Type B pancreatic cell (in vitro differentiated cells): ENCODE results near the gene THAP3. TPM values are rescaled to one million over a fixed set of nuclear protein-coding genes. Genes with fewer than 3 reads are reported as not detected.
"Not testable (repeated sequence)": the region's sequence is repeated elsewhere in the genome, so short reads cannot be mapped to it uniquely, and the experiment has no call there.

Experiments
- DNase-seq: peaks from one replicate; pipeline ENCODE4 v3.0.0; 2021; ENCODE audit warnings: mixed read lengths; ENCODE audit not compliant: unreplicated experiment; ENCODE audit errors: extremely low spot score
- H3K27ac Mint-ChIP-seq: 2 replicates; pipeline ENCODE4 v1.8.0; 2021; ENCODE audit warnings: mild to moderate bottlenecking, mixed read lengths
- H3K27me3 Mint-ChIP-seq: 2 replicates; pipeline ENCODE4 v1.8.0; 2021; ENCODE audit warnings: mixed read lengths
- H3K36me3 Mint-ChIP-seq: 2 replicates; pipeline ENCODE4 v1.8.0; 2021; ENCODE audit warnings: mixed read lengths
- H3K4me1 Mint-ChIP-seq: one replicate; pipeline ENCODE4 v1.8.0; 2021; ENCODE audit warnings: mixed read lengths; ENCODE audit not compliant: unreplicated experiment
- H3K4me3 Mint-ChIP-seq: 2 replicates; pipeline ENCODE4 v1.8.0; 2021; ENCODE audit warnings: mild to moderate bottlenecking, mixed read lengths
- H3K9me3 Mint-ChIP-seq: 2 replicates; pipeline ENCODE4 v1.8.0; 2021; ENCODE audit warnings: mixed read lengths
- CTCF ChIP-seq: fragments of 200-600 bp; sonication (generic); conservative IDR thresholded peaks from 2 replicates; pipeline ENCODE4 v1.5.0; 2021; ENCODE audit warnings: antibody characterized with exemption, mild to moderate bottlenecking
- total RNA-seq: library from RNA; stranded (reverse); gene quantifications from 2 replicates; pipeline ENCODE4 v1.2.1, GENCODE V29; 2021; ENCODE audit warnings: low replicate concordance

Gene THAP3
- total RNA-seq, 1 donor from 2014 or later: 21.6 TPM

DNA sequence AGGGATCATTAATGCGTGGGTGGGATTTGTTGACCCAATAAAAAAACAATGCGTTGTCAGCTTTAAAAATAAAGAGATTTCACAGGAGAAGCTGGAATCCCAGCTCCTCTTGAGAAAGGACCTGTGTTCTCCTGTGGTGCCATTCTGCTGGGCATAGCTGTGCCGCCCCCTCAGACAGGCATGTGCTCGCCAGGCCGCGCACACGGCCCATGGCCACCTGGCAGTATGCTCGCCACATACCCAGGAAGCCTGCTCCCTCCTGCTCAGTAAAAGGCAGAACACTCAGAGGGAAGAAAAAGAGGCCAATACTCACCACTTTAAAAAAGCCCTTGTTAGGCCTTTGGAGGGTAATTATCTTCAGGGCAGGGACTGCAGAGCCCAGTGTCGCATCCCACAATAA lies 13.1 kb downstream of the THAP3 start:
- no peaks in the 10 kb centered on the region for H3K4me1 Mint-ChIP-seq
- H3K4me3 Mint-ChIP-seq: no peak overlapping the region
- peaks cover 3% of the 10 kb centered on the region for H3K36me3 Mint-ChIP-seq
- no peak for DNase-seq
- H3K27me3 Mint-ChIP-seq: no peaks in the 10 kb centered on the region
- no peak overlapping the region for H3K27ac Mint-ChIP-seq
- H3K9me3 Mint-ChIP-seq: no peaks in the 10 kb centered on the region
- TF ChIP-seq CTCF: no peak

GRCh38 chr1:6638226-6638625 lies 13.6 kb downstream of the THAP3 start:
- H3K4me1 Mint-ChIP-seq: no peaks in the 10 kb centered on the region
- no peak for TF ChIP-seq CTCF

GRCh38 chr1:6640867-6641266 lies 16.2 kb downstream of the THAP3 start:
- H3K4me3 Mint-ChIP-seq, H3K9me3 Mint-ChIP-seq, H3K27me3 Mint-ChIP-seq, H3K4me1 Mint-ChIP-seq, H3K27ac Mint-ChIP-seq, DNase-seq, H3K36me3 Mint-ChIP-seq: not testable (repeated sequence)

More at GRCh38 chr1:6638226-6638625, 13.6 kb downstream of the THAP3 start:
- Mint-ChIP-seq H3K36me3 (peaks cover 3% of the 10 kb centered on the region), H3K27me3 (no peaks in the 10 kb centered on the region), H3K27ac (no peak overlapping the region), H3K4me3 (no peak overlapping the region), H3K9me3 (no peaks in the 10 kb centered on the region)
- no peak for DNase-seq

GRCh38 chr1:6645018-6645417 lies 20.4 kb downstream of the THAP3 start:
- no peak overlapping the region for H3K4me3 Mint-ChIP-seq
- no peaks in the 10 kb centered on the region for H3K27me3 Mint-ChIP-seq
- DNase-seq: no peak
- H3K9me3 Mint-ChIP-seq: no peaks in the 10 kb centered on the region
- no peak for TF ChIP-seq CTCF
- no peaks in the 10 kb centered on the region for H3K4me1 Mint-ChIP-seq
- H3K36me3 Mint-ChIP-seq: no peaks in the 10 kb centered on the region
- H3K27ac Mint-ChIP-seq: no peak overlapping the region

GRCh38 chr1:6646499-6647148 lies 22.0 kb downstream of the THAP3 start:
- no peak for DNase-seq
- Mint-ChIP-seq H3K4me3 (no peak overlapping the region), H3K27ac (no peak overlapping the region), H3K36me3 (peaks cover 3% of the 10 kb centered on the region), H3K27me3 (no peaks in the 10 kb centered on the region), H3K4me1 (no peaks in the 10 kb centered on the region), H3K9me3 (no peaks in the 10 kb centered on the region)
- TF ChIP-seq CTCF: peak; percentile 79

DNA sequence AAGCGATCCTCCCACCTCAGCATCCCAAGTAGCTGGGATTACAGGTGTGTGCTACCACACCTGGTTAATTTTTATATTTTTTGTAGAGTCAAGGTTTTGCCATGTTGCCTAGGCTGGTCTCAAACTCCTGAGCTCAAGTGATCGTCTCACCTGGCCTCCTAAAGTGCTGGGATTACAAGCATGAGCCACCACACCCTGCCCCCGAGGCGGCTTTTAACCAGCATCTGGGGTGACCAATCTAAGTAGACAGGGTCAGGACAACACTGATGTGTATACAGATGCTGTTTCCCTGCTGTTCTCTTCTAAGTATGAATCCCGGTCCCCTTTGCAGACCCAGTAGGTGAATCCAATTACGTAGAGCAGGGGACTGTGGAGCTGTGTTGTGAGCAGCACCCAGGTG lies 23.9 kb downstream of the THAP3 start:
- no peaks in the 10 kb centered on the region for H3K27me3 Mint-ChIP-seq
- no peak overlapping the region for H3K27ac Mint-ChIP-seq
- H3K4me1 Mint-ChIP-seq: no peaks in the 10 kb centered on the region
- H3K9me3 Mint-ChIP-seq: no peaks in the 10 kb centered on the region
- TF ChIP-seq CTCF: no peak
- H3K4me3 Mint-ChIP-seq: no peak overlapping the region
- DNase-seq: no peak
- peaks cover 3% of the 10 kb centered on the region for H3K36me3 Mint-ChIP-seq
